Keratinocyte (primary cell): ENCODE data around the gene WARS2. TPM values are rescaled to one million over a fixed set of nuclear protein-coding genes. Genes with fewer than 3 reads are reported as not detected.

ENCODE experiments used
- DNase-seq: peaks from one replicate; pipeline ENCODE4 v3.0.0-alpha.2; 2011; ENCODE audit warnings: low read depth, missing footprints, low spot score
- FAIRE-seq: peaks from 2 replicates; lab custom pipeline; 2011; peaks lifted over from hg19 to GRCh38; lab: Jason Lieb, UNC
- H2AFZ ChIP-seq: 2 replicates; pipeline ENCODE4 v1.6.0; 2012; ENCODE audit warnings: low read length, control low read depth, inconsistent platforms; ENCODE audit not compliant: control insufficient read depth
- H3K27ac ChIP-seq: 2 replicates; pipeline ENCODE4 v1.5.1; 2011; ENCODE audit warnings: low read length; ENCODE audit not compliant: control insufficient read depth, insufficient read depth
- H3K27me3 ChIP-seq: 3 replicates; pipeline ENCODE4 v1.6.0; 2011; ENCODE audit warnings: low read length; ENCODE audit not compliant: control insufficient read depth, insufficient read depth; ENCODE audit errors: extremely low read depth
- H3K36me3 ChIP-seq, 2 experiments: 2 replicates in 1 of 2; 3 replicates in 1 of 2; pipeline ENCODE4 v1.5.1; 2011; ENCODE audit warnings: low read length in 2 of 2, mild to moderate bottlenecking in 1 of 2; ENCODE audit not compliant: control insufficient read depth in 2 of 2, insufficient read depth in 2 of 2; ENCODE audit errors: extremely low read depth in 1 of 2
- H3K4me1 ChIP-seq: 3 replicates; pipeline ENCODE4 v1.5.1; 2011; ENCODE audit warnings: low read length; ENCODE audit not compliant: control insufficient read depth, insufficient read depth; ENCODE audit errors: extremely low read depth
- H3K4me2 ChIP-seq: 3 replicates; pipeline ENCODE4 v1.6.0; 2011; ENCODE audit warnings: low read depth, low read length; ENCODE audit not compliant: control insufficient read depth, insufficient read depth; ENCODE audit errors: extremely low read depth
- H3K4me3 ChIP-seq, 3 experiments: fragments of 200-600 bp in 1 of 3; sonication (generic) in 1 of 3; 2 replicates in 2 of 3; 3 replicates in 1 of 3; pipeline ENCODE4 v1.5.1; 2011 to 2016; ENCODE audit warnings: low read length in 3 of 3, mild to moderate bottlenecking in 3 of 3, control low read depth in 2 of 3, inconsistent platforms in 1 of 3, low read depth in 1 of 3, mixed read lengths in 1 of 3, mixed run types in 1 of 3, moderate library complexity in 1 of 3; ENCODE audit not compliant: control insufficient read depth in 2 of 3, insufficient read depth in 2 of 3; ENCODE audit errors: extremely low read depth in 1 of 3
- H3K79me2 ChIP-seq: 2 replicates; pipeline ENCODE4 v1.6.0; 2012; ENCODE audit warnings: low read length; ENCODE audit not compliant: control insufficient read depth, insufficient read depth
- H3K9ac ChIP-seq: 3 replicates; pipeline ENCODE4 v1.6.0; 2011; ENCODE audit warnings: low read length; ENCODE audit not compliant: control insufficient read depth, insufficient read depth; ENCODE audit errors: extremely low read depth
- H3K9me1 ChIP-seq: 3 replicates; pipeline ENCODE4 v1.6.0; 2011; ENCODE audit warnings: low read length; ENCODE audit not compliant: control insufficient read depth, insufficient read depth; ENCODE audit errors: extremely low read depth
- H3K9me3 ChIP-seq: 2 replicates; pipeline ENCODE4 v1.5.1; 2012; ENCODE audit warnings: low read depth, low read length; ENCODE audit not compliant: control insufficient read depth
- H4K20me1 ChIP-seq: 3 replicates; pipeline ENCODE4 v1.6.0; 2011; ENCODE audit warnings: low read length; ENCODE audit not compliant: control insufficient read depth, insufficient read depth; ENCODE audit errors: extremely low read depth
- CTCF ChIP-seq, 3 experiments: IDR thresholded peaks in 1 of 3; conservative IDR thresholded peaks in 1 of 3; optimal IDR thresholded peaks in 1 of 3; 2 replicates in 2 of 3; 3 replicates in 1 of 3; pipeline versions ENCODE3 to v1.5.1; 2011; ENCODE audit warnings: low read length in 3 of 3, mild to moderate bottlenecking in 3 of 3, moderate library complexity in 2 of 3, control low read depth in 1 of 3, inconsistent platforms in 1 of 3; ENCODE audit not compliant: insufficient read depth in 2 of 3; ENCODE audit errors: extremely low read depth in 1 of 3
- EZH2 ChIP-seq: IDR thresholded peaks from one replicate; pipeline ENCODE4 v1.6.1; 2012; ENCODE audit warnings: inconsistent platforms, mild to moderate bottlenecking, low read length, moderate library complexity
- dilution Hi-C: fragments of 300-500 bp; cut with MboI; formaldehyde crosslinking; loops from one replicate; pipeline ENCODE4 v1.7.0; 2020; ENCODE audit warnings: low sequenced_read_pairs; ENCODE audit not compliant: extremely low pct_ligation_motif_present
- polyA plus RNA-seq, 5 experiments: library from polyadenylated mRNA; depleted of rRNA in 3 of 5; stranded (reverse) in 3 of 5; stranded (forward) in 1 of 5; unstranded in 1 of 5; fragments of >200 nt; gene quantifications; 1 replicate in 1 of 5; 2 replicates in 3 of 5; 3 replicates in 1 of 5; pipeline versions ENCODE4 v1.2.1 to v1.2.3, GENCODE V29; 2011 to 2012; ENCODE audit warnings: missing spikeins in 2 of 5, low read depth in 1 of 5, low replicate concordance in 1 of 5

WARS2 gene
- polyA plus RNA-seq, 1 donor (not counting 4 experiments of a cell fraction or from before 2014, with no cell fraction given) = 10.3 TPM

- no peak overlapping the region for H2AFZ ChIP-seq
- H3K27me3 ChIP-seq = no peaks in the 10 kb centered on the region
- no peaks in the 10 kb centered on the region for H3K9me1 ChIP-seq
- no peak overlapping the region for H3K4me3 ChIP-seq
- no peak overlapping the region for H3K27ac ChIP-seq
- H3K9me3 ChIP-seq = no peaks in the 10 kb centered on the region
- H3K4me1 ChIP-seq = no peaks in the 10 kb centered on the region
- H3K9ac ChIP-seq = no peak overlapping the region
- H3K4me2 ChIP-seq = no peak overlapping the region
- H3K36me3 ChIP-seq = no peaks in the 10 kb centered on the region
- dilution Hi-C loops = no loop called here
- TF ChIP-seq CTCF (optimal IDR thresholded peaks at IDR 0.05 in 1 of 3, IDR thresholded peaks at IDR 0.05 in 1 of 3, conservative IDR thresholded peaks at IDR 0.05 in 1 of 3; ENCODE audit: extremely low read depth in 1 of 3, insufficient read depth in 2 of 3, low read length in 3 of 3) (no peak), EZH2 (no peak)
- DNase-seq (no peak), FAIRE-seq (no peak)
- H3K79me2 ChIP-seq = peaks cover 2% of the 10 kb centered on the region
- no peaks in the 10 kb centered on the region for H4K20me1 ChIP-seq
Measured at GRCh38 chr1:119115311-119115710, 25.1 kb downstream of the WARS2 start.

GRCh38 chr1:119114786-119115185, 25.7 kb downstream of the WARS2 start:
- Histone ChIP-seq H3K79me2 (peaks cover 2% of the 10 kb centered on the region), H2AFZ (no peak overlapping the region), H3K27me3 (no peaks in the 10 kb centered on the region), H4K20me1 (no peaks in the 10 kb centered on the region), H3K9me1 (no peaks in the 10 kb centered on the region), H3K4me1 (no peaks in the 10 kb centered on the region), H3K27ac (no peak overlapping the region), H3K9ac (no peak overlapping the region), H3K36me3 (no peaks in the 10 kb centered on the region), H3K9me3 (no peaks in the 10 kb centered on the region), H3K4me3 (no peak overlapping the region), H3K4me2 (no peak overlapping the region)
- FAIRE-seq (no peak), DNase-seq (no peak)
- dilution Hi-C loops = no loop called here
- TF ChIP-seq CTCF (optimal IDR thresholded peaks at IDR 0.05 in 1 of 3, IDR thresholded peaks at IDR 0.05 in 1 of 3, conservative IDR thresholded peaks at IDR 0.05 in 1 of 3; ENCODE audit: extremely low read depth in 1 of 3, insufficient read depth in 2 of 3, low read length in 3 of 3) (no peak), EZH2 (no peak)
